SU-DHL-6 (cell line): ENCODE results near the gene U2AF2.

ENCODE experiments used
- EZH2phosphoT487 ChIP-seq: fragments of 200-600 bp; sonication (generic), shearing (Covaris generic); conservative IDR thresholded peaks from 2 replicates; pipeline ENCODE4 v1.6.1; 2018; ENCODE audit warnings: mild to moderate bottlenecking, antibody characterized with exemption, low read length, moderate library complexity, mixed read lengths
- TF ChIP-seq, protein P1 (sequence below): fragments of 200-600 bp; sonication (generic); IDR thresholded peaks from one replicate; pipeline ENCODE4 v1.5.1; 2017; ENCODE audit warnings: antibody characterized with exemption, mild to moderate bottlenecking, low read length, moderate library complexity; ENCODE audit not compliant: insufficient read depth, poor library complexity, severe bottlenecking

DNA sequence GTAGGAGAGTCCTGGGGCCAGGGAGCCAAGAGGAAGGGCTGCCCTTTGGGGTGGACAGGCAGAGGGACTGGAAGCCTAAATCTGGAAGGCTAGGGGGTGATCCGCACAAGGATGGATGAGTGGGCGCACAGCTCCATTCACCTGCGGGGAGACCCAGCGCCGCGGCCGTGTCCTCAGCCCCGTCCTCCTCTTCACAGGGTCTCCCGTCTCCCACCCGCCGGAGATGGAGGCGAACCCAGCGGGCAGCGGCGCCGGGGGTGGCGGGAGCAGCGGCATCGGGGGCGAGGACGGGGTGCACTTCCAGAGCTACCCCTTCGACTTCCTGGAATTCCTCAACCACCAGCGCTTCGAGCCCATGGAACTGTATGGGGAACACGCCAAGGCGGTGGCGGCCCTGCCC, 41.4 kb upstream of the U2AF2 start:
- TF ChIP-seq, protein P1, sequence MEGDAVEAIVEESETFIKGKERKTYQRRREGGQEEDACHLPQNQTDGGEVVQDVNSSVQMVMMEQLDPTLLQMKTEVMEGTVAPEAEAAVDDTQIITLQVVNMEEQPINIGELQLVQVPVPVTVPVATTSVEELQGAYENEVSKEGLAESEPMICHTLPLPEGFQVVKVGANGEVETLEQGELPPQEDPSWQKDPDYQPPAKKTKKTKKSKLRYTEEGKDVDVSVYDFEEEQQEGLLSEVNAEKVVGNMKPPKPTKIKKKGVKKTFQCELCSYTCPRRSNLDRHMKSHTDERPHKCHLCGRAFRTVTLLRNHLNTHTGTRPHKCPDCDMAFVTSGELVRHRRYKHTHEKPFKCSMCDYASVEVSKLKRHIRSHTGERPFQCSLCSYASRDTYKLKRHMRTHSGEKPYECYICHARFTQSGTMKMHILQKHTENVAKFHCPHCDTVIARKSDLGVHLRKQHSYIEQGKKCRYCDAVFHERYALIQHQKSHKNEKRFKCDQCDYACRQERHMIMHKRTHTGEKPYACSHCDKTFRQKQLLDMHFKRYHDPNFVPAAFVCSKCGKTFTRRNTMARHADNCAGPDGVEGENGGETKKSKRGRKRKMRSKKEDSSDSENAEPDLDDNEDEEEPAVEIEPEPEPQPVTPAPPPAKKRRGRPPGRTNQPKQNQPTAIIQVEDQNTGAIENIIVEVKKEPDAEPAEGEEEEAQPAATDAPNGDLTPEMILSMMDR: no peak
- TF ChIP-seq EZH2phosphoT487: no peak
